Measurements from ENCODE around the gene SPIC. TPM values are rescaled to one million over a fixed set of nuclear protein-coding genes. Genes with fewer than 3 reads are reported as not detected.

SPIC gene
- total and polyA plus RNA-seq, 2 of the 8 experiments (the other 6 are each of a cell fraction or from before 2014, with no cell fraction given), result not detected

GRCh38 chr12:101470939-101471338 is 4.2 kb upstream of the SPIC start:
- Histone ChIP-seq H3K27me3 (replicated peaks in 1 of 4; ENCODE audit: control insufficient read depth in 3 of 4, extremely low read depth in 1 of 4, insufficient read depth in 3 of 4, low read length in 3 of 4) (no peaks in the 10 kb centered on the region), H3K56ac (replicated peaks; ENCODE audit: insufficient read length, low read depth, low read length) (no peak overlapping the region), H3K4ac (replicated peaks; ENCODE audit: insufficient read length, low read depth, low read length) (no peak overlapping the region), H3K23me2 (ENCODE audit: low read depth, low read length) (no peaks in the 10 kb centered on the region), H3K23ac (ENCODE audit: insufficient read length) (no peak overlapping the region), H4K91ac (replicated peaks; ENCODE audit: insufficient read length, low read length) (no peak overlapping the region), H3K4me1 (replicated peaks in 1 of 4; ENCODE audit: control insufficient read depth in 3 of 4, insufficient read depth in 4 of 4, low read length in 3 of 4) (peaks cover 0 to 3% (median 1%) of the 10 kb centered on the region in 4 experiments; a peak in 3 of 7 replicates), H3K79me2 (ENCODE audit: control insufficient read depth in 1 of 2, insufficient read depth in 2 of 2, low read length in 2 of 2) (no peaks in the 10 kb centered on the region), H2BK12ac (ENCODE audit: low read depth, low read length) (no peak overlapping the region), H2BK120ac (replicated peaks; ENCODE audit: low read depth, low read length) (no peak overlapping the region), H3K9me3 (ENCODE audit: insufficient read depth in 2 of 2, low read depth in 1 of 2, low read length in 1 of 2) (no peaks in the 10 kb centered on the region), H4K20me1 (replicated peaks in 1 of 2; ENCODE audit: control insufficient read depth in 1 of 2, insufficient read depth in 2 of 2, low read length in 2 of 2) (no peaks in the 10 kb centered on the region), H3K4me2 (ENCODE audit: insufficient read depth in 1 of 2, low read depth in 2 of 2, low read length in 2 of 2) (no peak overlapping the region), H3K9ac (replicated peaks in 1 of 4; ENCODE audit: extremely low read depth in 1 of 4, low read depth in 3 of 4, low read length in 3 of 4) (no peak overlapping the region), H3K36me3 (ENCODE audit: control insufficient read depth in 2 of 4, insufficient read depth in 4 of 4, low read length in 3 of 4) (no peaks in the 10 kb centered on the region), H2AFZ (ENCODE audit: low read length) (no peak overlapping the region), H3K79me1 (ENCODE audit: low read depth, low read length) (no peaks in the 10 kb centered on the region), H2AK5ac (ENCODE audit: low read depth, low read length) (no peak overlapping the region), H2BK15ac (ENCODE audit: low read length) (no peak overlapping the region), H4K5ac (ENCODE audit: insufficient read length, low read depth, low read length) (no peak overlapping the region), H2BK5ac (ENCODE audit: low read depth, low read length) (no peak overlapping the region), H4K8ac (ENCODE audit: extremely low read depth, insufficient read depth, low read length) (no peak overlapping the region), H3K27ac (ENCODE audit: low read depth, low read length) (no peak overlapping the region), H2BK20ac (ENCODE audit: low read length) (no peak overlapping the region), H3K4me3 (ENCODE audit: extremely low read depth in 1 of 4, insufficient read depth in 2 of 4, low read depth in 3 of 4, low read length in 4 of 4) (no peak overlapping the region), H3K18ac (ENCODE audit: extremely low read depth, low read length) (no peak overlapping the region), H3K14ac (ENCODE audit: insufficient read length) (no peak overlapping the region)
- POLR2A ChIA-PET (ENCODE audit: partially characterized antibody), result no interaction called here
- CTCF ChIA-PET (ENCODE audit: partially characterized antibody), result no interaction called here
- no peak for TF ChIP-seq HDAC6 (IDR thresholded peaks at IDR 0.05; ENCODE audit: low read depth, low read length)
- TF ChIP-seq POU5F1 (IDR thresholded peaks at IDR 0.05; ENCODE audit: low read depth, low read length), result no peak
- TF ChIP-seq CTCF (IDR thresholded peaks at IDR 0.05; ENCODE audit: control extremely low read depth in 1 of 3, insufficient read depth in 1 of 3, low read depth in 1 of 3, low read length in 3 of 3), result no peak
- TF ChIP-seq BRCA1 (IDR thresholded peaks at IDR 0.05; ENCODE audit: low read depth, low read length), result no peak
- no peak for TF ChIP-seq MAFK (IDR thresholded peaks at IDR 0.05; ENCODE audit: low read depth, low read length)
- no peak for TF ChIP-seq CREB1 (IDR thresholded peaks at IDR 0.05)
- TF ChIP-seq ASH2L (IDR thresholded peaks at IDR 0.05; ENCODE audit: low read length), result no peak
- no peak for TF ChIP-seq TAF1 (IDR thresholded peaks at IDR 0.05; ENCODE audit: low read depth, low read length)
- TF ChIP-seq RBBP5 (IDR thresholded peaks at IDR 0.05; ENCODE audit: borderline replicate concordance, low read depth, low read length), result no peak
- TF ChIP-seq JUN (IDR thresholded peaks at IDR 0.05; ENCODE audit: low read depth, low read length), result no peak
- TF ChIP-seq ATF3 (IDR thresholded peaks at IDR 0.05; ENCODE audit: insufficient read depth, low read depth, low read length), result no peak
- no peak for TF ChIP-seq RXRA (IDR thresholded peaks at IDR 0.05; ENCODE audit: insufficient read depth, low read depth, low read length)
- FAIRE-seq (no peak), DNase-seq (ENCODE audit: low read depth in 1 of 2, low spot score in 2 of 2) (no peak)
- WGBS, 2 experiments (ENCODE audit: extremely low coverage in 1 of 2, insufficient coverage in 1 of 2, insufficient read length in 1 of 2, insufficient replicate concordance in 2 of 2, low coverage in 1 of 2, low lambda C conversion rate in 2 of 2, missing lambda C conversion rate in 1 of 2), result 89% methylated on average over 2 of the region's 2 CpGs; no CpG with 5 or more reads in 1 of the 2 experiments
